Glomerular visceral epithelial cell (primary cell): ENCODE measurements around the gene ADAM8.
"Not testable (repeated sequence)": the region's sequence is repeated elsewhere in the genome, so short reads cannot be mapped to it uniquely, and the experiment has no call there.

Experiments used
- DNase-seq: peaks from one replicate; pipeline ENCODE4 v3.0.0-alpha.2; 2016; ENCODE audit errors: extremely low spot score

ADAM8 gene

GRCh38 chr10:133249975-133250754 lies 26.5 kb downstream of the ADAM8 start:
- DNase-seq = no peak

GRCh38 chr10:133249094-133249780 lies 27.4 kb downstream of the ADAM8 start:
- DNase-seq = no peak

DNA sequence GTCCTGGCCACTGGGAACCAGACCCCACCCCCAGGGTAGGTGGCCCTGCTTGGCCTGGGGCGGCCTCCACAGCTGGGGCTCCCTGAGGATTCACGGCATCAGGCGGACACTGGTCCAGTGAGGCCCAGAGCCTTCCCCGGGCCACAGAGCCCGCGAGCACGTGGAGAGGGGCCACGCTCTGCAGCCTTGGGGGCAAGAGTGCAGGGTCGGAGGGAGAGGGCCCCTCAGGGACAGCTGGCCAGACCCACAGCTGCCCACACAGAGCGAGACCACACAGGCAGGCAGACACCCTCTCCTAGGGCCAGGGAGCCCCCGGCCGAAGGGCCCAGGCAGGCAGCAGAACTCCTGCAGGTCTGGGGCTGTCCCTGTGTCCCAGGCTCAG lies 28.3 kb downstream of the ADAM8 start:
- DNase-seq = no peak

DNA sequence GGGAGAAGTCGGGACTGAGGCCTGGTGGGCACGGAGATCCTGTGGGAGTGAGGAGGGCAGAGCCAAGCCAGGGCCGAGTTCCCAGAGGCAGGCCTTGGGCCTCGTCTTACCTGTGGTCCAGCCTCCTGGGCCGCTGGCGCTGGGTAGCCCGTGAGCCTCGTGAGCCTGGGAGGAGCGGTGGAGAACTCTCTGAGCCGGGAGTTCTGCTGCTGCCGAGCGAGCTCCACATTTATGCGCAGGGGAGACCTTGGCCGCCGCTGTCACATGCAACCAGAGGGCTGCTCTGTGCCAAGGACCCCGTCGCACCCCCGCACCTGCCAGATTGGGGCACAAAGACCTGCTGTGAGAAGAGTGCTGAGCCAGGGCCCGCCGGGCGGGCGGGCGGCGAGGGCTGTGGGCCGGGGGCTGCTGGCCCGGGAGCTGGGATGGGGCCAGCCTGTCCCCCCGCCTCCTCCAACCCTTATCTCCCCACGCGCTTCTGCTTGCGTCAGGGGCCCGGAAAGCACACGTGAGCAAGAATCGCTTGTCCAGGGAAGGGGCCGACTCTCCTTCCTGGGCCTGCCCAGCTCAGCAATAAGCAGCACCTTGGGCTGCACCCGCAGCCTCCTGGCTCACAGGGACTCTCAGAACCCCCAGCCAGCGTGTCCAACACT lies 28.9 kb downstream of the ADAM8 start:
- no peak for DNase-seq

DNA sequence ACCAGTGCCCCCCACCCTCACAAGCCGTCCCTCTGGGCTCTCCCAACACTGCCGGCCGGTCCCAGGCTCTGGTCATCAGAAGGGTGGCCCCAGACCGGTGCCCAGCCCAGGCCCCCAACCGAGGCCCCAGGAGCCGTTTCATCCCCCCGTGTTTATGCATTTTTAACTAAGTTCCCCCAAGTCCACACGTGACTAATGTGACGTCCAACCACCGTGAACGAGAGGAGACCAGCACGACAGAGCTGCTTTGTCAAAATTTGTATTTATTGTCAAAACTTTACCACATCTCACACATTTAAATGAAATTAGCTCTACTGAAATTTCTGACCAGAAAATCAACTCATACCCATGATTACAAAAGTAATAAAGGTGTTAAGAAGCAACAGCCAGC lies 30.4 kb downstream of the ADAM8 start:
- no peak for DNase-seq

DNA sequence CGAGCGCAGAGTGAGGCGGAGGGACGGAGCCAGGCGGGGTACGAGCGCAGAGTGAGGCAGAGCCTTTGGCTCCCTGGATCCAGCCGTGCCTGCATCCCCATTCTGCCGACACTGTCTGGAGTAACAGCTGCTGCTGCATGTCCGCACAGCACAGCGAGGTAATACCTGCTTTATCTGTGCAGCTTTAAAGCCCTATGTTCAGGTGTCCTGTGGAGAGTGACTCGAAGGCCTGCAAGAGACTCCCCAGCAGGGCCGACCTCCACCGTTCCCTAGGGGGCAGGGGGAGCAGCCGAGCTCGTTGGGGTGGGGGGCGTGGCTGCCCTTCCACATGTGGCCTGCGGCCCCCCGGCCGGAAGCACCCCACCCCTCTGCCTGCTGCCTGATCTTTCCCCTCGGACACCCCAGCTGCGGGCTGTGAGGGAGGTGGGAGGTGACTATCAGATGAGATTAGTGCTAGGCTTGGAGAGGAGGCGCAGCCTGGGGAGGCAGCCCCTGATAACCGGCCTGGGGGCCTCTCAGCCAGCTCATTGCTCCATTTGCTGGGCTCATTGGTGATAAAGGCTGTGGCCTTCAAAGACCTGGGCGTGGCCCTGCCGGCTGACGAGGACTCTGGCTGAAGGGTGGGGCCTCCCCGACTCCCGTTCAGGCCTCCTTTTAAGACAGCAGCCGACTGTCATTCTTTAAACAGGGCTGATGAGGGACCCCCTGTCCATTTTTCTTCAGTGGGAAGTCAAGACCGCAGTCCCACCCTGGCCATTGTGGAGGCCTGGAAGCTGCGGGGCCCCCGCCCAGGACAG lies 31.0 kb downstream of the ADAM8 start:
- no peak for DNase-seq

GRCh38 chr10:133243593-133243992 lies 33.1 kb downstream of the ADAM8 start:
- no peak for DNase-seq

- DNase-seq = no peak
Measured at GRCh38 chr10:133242611-133243356, 33.9 kb downstream of the ADAM8 start.

DNA sequence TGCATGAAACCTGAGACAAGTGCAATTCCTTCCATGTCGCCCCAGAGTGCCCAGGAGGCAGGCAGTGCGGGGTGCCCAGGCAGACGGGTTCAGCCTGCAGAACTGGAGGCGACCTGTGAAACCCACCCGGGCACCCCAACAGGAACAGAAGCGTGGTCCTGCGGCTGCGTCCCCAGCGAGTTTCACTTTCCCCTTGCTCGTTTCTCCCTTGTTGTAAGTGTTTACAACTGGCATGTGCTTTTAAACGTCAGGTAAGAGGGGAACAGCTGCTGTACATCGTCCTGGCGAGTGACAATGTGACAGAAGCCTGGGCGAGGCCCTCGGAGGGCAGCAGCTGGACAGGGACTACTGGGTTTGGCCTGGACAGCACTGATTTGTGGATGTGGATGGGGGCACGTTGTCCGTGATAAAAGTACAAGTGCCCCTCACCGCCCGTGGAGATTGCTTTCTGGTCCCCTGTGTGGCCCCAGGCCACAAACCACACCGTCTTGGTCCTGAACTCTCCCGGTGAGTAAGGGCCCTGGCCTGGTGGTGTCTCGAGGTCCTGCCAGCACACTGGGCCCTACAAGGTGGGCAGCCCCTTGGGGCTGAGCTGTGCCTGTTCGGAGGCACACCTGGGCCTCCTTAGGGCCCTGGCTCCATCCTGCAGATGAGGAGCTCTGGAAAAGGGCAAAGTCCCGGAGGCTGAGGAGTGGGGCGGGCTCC lies 35.0 kb downstream of the ADAM8 start:
- DNase-seq = no peak

DNA sequence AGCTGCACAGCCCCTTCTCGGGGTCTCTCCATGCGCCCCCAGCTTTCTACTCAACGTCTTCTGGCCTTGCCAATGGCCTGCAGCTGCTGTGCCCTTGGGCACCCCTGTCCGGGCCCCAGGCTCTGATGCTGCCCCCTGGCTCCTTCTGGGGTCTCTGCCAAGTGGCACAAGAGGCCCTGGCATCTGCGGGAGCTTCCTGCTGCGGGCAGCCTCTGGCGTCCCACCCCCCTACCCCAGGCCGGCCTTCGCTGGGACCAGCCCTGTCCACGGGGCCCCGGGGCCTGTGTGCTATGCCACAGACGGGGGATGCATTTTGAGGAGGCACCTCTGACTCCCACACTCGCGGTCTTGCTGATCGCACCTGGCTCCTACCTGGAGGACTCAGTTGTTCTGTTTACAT lies 36.7 kb downstream of the ADAM8 start:
- DNase-seq = no peak

GRCh38 chr10:133238466-133238804 lies 38.2 kb downstream of the ADAM8 start:
- no peak for DNase-seq

DNA sequence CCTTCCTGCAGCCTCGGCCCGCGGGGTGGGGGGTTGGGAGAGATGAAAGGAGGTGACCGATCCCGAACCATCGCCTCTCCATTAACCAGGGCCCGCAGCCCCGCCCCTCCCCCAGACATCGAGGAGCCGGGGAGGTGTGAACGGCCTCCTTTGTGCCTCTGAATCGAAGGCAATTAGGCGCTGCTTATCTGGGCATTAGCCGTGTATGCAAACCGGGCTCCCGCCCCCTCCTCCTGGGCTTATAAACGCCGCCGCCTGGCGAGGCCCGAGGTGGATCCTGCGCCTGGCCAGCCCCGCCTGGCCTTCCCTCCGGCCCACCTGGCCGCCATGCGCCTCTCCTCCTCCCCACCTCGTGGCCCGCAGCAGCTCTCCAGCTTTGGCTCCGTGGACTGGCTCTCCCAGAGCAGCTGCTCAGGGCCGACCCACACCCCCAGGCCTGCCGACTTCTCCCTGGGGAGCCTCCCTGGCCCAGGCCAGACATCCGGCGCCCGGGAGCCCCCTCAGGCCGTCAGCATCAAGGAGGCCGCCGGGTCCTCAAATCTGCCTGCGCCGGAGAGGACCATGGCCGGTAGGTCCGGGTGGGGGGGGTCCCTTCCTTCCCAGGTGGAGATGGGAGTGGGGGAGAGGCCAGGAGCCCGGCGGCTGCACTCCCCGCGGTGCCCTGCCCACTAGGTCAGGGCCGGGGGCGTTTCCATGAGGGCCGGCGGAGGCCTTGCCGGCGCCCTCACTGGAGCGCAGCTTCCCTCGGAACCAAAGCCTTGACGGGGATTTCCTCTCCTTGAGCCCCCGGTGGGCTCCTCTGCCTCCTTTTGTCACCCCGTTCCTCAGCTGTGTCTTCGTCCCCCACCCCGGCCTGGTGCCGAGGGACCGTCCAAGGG lies 38.8 kb downstream of the ADAM8 start, which contains the start of gene VENTX:
VENTX (plus strand) TSS at position 268 of the 878 bp plus-strand sequence; CDS start at position 328, 60 bp downstream.
- no peak for DNase-seq

DNA sequence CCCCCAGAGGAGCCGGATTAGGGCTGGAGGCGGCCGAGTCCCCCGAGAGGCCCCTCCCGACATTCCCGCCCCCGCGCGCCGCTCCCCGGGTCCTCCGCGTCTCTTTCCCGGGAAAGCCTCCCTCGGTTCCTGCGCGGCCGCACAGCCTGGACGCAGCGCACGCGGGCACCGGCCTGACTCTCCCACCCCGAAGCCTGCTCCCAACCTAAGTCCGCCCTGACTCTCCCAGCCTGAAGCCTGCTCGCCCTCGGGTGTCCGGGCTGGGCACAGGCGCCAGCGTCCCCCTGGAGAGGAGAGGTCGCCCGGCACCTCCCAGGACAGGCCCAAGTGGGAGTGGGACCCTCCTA lies 39.5 kb downstream of the ADAM8 start:
- no peak for DNase-seq

DNA sequence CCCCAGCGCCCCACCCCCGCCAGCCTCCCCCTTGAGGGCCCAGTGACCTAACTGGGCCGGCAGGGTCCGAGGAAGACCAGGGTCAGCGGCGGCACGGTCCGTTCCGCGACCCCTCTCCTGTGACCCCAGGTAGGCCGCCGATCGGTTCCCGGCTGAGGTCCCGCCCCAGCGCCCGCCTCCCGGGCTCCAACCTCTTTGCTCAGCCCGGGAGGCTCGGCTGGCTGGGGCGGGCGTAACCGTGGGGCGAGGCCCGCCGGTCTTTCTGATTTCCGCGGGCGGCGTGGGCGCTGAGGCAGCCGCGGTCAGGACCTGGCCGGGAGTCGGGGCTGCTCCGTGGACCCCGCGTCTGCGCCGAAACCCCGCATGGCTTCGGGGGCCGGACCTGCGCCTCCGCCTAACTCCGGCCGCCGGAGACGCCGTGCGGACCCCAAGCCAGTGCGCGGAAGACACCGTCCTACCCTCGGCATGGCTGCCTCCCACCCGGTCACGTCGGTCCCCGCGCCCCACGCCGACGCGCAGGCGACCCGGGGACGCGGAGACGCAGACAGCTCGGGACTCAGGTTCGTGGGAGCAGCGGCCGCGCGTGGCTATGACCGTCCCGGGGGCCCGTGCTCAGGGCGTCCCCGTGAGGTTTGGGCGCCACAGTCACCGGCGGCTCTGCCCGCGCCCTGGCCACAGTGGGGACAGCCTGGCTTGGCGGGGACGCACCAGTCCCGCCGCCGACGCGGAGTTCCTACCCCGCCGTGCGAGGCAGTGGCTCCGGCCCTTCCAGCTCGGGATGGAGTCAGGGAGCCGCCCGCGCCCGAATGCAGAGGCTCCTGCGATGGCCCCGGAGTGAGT lies 40.0 kb downstream of the ADAM8 start:
- no peak for DNase-seq

- no peak for DNase-seq
Measured at GRCh38 chr10:133235932-133236331, 40.7 kb downstream of the ADAM8 start.

DNA sequence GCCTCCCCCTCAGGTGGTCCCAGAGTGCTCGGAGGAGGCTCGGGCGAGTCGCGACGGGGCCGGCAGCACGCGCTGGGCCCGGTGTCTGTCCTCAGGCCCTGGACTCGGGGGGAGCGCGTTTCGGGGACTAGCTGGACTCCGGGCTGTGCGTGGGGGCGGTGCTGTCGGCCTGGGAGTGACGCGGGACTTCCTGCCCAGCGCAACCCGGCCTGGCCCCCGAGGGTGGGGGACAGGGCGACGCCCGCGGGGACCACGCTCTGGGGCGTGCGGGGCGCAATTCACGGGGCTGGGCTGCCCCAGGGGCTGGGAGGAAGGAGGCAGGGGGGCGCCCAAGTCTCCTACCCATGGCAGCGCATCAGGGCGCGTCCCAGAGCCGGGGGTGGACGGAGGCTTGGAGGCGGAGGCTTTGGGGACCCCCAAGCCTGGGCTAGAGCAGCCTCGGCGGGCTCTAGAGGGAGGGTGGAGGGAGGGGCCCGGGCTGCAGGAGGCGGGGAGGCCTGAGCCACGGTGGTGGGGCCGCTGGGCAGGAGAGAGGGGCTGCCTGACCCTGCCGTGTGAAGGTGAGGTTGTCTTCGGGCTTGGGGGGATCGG lies 41.3 kb downstream of the ADAM8 start:
- DNase-seq = no peak

DNA sequence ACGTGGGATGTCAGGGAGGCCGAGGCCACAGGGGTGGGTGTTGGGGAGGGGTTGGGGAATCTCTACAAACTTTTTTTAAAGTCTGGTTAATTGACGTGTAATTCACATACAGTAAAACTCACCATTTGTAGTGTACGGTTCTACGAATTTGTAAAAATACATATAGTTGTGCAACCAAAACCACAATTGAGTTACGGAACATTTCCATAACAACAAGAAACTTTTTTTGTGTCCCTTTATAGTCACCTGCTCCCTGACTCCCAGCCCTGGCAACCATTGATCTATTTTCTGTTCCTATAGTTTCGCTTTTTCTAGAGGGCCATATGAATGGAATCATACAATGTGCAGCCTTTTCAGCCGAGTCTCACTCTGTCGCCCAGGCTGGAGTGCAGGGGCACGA lies 41.9 kb downstream of the ADAM8 start:
- not testable (repeated sequence) for DNase-seq

- DNase-seq = no peak
Measured at GRCh38 chr10:133231946-133232574, 44.6 kb downstream of the ADAM8 start.
